NCI-H2171 treated with DMSO at 0.1 percent for 48 hours (cell line): Measurements from ENCODE around the gene ZCCHC7.
A peak's percentile ranks its signal among the peaks of the same experiment; 100 is the strongest.
"Not testable (repeated sequence)": the region's sequence is repeated elsewhere in the genome, so short reads cannot be mapped to it uniquely, and the experiment has no call there.

Experiments used
- DNase-seq: peaks from one replicate; lab custom pipeline; 2025; lab: John Stamatoyannopoulos, UW

ZCCHC7 gene

GRCh38 chr9:37251452-37251851 is 131.1 kb downstream of the ZCCHC7 start:
- DNase-seq = no peak

GRCh38 chr9:37253377-37253937 is 133.1 kb downstream of the ZCCHC7 start:
- DNase-seq = no peak

- DNase-seq = no peak
These were observed 134.8 kb downstream of the ZCCHC7 start for GRCh38 chr9:37255187-37255586.

GRCh38 chr9:37255944-37256862 is 135.8 kb downstream of the ZCCHC7 start:
- DNase-seq = no peak

- no peak for DNase-seq
These were observed 139.6 kb downstream of the ZCCHC7 start for GRCh38 chr9:37259951-37260350.

- no peak for DNase-seq
These were observed 142.0 kb downstream of the ZCCHC7 start for GRCh38 chr9:37262410-37262809.

- no peak for DNase-seq
These were observed 144.2 kb downstream of the ZCCHC7 start for GRCh38 chr9:37264539-37264938.

GRCh38 chr9:37266630-37267029 is 146.3 kb downstream of the ZCCHC7 start:
- no peak for DNase-seq

GRCh38 chr9:37269221-37269620 is 148.8 kb downstream of the ZCCHC7 start:
- DNase-seq = no peak

- no peak for DNase-seq
These were observed 151.3 kb downstream of the ZCCHC7 start for GRCh38 chr9:37271679-37272078.

- DNase-seq = no peak
These were observed 153.2 kb downstream of the ZCCHC7 start for GRCh38 chr9:37273595-37273994.

GRCh38 chr9:37281541-37281940 is 161.2 kb downstream of the ZCCHC7 start:
- no peak for DNase-seq

- DNase-seq = no peak
These were observed 163.5 kb downstream of the ZCCHC7 start for GRCh38 chr9:37283730-37284325.

GRCh38 chr9:37284636-37285035 is 164.3 kb downstream of the ZCCHC7 start:
- peak; percentile 10 for DNase-seq

GRCh38 chr9:37286530-37287175 is 166.3 kb downstream of the ZCCHC7 start:
- no peak for DNase-seq

GRCh38 chr9:37287317-37287716 is 166.9 kb downstream of the ZCCHC7 start:
- no peak for DNase-seq

- no peak for DNase-seq
These were observed 169.3 kb downstream of the ZCCHC7 start for GRCh38 chr9:37289631-37290030.

GRCh38 chr9:37290366-37290939 is 170.1 kb downstream of the ZCCHC7 start:
- no peak for DNase-seq

GRCh38 chr9:37290940-37291485 is 170.6 kb downstream of the ZCCHC7 start:
- no peak for DNase-seq

- not testable (repeated sequence) for DNase-seq
These were observed 171.4 kb downstream of the ZCCHC7 start for GRCh38 chr9:37291612-37292238.

- DNase-seq = no peak
These were observed 172.5 kb downstream of the ZCCHC7 start for GRCh38 chr9:37292896-37293295.
